Uterus (tissue), 2 donors: ENCODE measurements around the gene AOAH.

Experiments used
- POLR2A ChIP-seq, 2 donors: fragments of 450-650 bp; IDR thresholded peaks; one replicate each; pipeline ENCODE4 v1.6.1; 2016; ENCODE audit warnings: antibody characterized with exemption in 2 of 2, mild to moderate bottlenecking in 1 of 2, moderate library complexity in 1 of 2
- TF ChIP-seq, protein P1 (sequence below), 4 experiments: fragments of 200-600 bp in 2 of 4; fragments of 450-650 bp in 2 of 4; sonication (generic) in 2 of 4; IDR thresholded peaks; one replicate each; pipeline ENCODE4 v1.5.1; 2016 to 2019; ENCODE audit warnings: antibody characterized with exemption in 4 of 4, mild to moderate bottlenecking in 2 of 4, moderate library complexity in 1 of 4

DNA sequence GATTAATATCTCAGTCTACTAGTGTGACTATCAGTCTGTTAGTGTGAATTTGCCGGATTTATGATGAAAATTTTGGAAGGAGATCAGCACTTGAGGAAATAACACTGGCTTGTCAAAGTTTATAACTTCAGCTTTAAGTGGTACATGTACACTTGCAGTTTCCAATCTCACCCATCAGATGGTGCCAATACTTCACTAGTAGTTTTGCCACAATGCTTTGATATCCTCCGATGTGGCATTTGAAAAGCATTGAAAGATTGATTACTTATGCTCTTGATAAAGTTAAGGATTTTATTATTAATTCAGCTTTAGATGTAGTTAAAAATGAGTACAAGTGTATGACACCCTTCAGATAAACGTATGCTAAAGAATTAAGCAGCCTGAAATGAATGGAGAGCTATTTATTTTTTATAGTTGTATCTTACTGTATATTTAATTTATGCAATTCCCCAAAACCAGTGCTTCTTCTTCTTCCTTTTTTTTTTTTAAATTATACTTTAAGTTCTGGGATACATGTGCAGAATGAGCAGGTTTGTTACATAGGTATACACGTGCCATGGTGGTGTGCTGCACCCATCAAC is 236.4 kb downstream of the AOAH start:
- TF ChIP-seq, protein P1, sequence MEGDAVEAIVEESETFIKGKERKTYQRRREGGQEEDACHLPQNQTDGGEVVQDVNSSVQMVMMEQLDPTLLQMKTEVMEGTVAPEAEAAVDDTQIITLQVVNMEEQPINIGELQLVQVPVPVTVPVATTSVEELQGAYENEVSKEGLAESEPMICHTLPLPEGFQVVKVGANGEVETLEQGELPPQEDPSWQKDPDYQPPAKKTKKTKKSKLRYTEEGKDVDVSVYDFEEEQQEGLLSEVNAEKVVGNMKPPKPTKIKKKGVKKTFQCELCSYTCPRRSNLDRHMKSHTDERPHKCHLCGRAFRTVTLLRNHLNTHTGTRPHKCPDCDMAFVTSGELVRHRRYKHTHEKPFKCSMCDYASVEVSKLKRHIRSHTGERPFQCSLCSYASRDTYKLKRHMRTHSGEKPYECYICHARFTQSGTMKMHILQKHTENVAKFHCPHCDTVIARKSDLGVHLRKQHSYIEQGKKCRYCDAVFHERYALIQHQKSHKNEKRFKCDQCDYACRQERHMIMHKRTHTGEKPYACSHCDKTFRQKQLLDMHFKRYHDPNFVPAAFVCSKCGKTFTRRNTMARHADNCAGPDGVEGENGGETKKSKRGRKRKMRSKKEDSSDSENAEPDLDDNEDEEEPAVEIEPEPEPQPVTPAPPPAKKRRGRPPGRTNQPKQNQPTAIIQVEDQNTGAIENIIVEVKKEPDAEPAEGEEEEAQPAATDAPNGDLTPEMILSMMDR (IDR thresholded peaks at IDR 0.05): peak in 3 of 4 experiments; percentile 14 to 53 (median 48)
- TF ChIP-seq POLR2A (IDR thresholded peaks at IDR 0.05): no peak
